ENCODE results near the gene KCNQ1. TPM values are rescaled to one million over a fixed set of nuclear protein-coding genes. Genes with fewer than 3 reads are reported as not detected.

KCNQ1 gene
- total and polyA plus RNA-seq, 4 donors = 15.4 to 41.7 (median 26.2) TPM

- DNase-seq (no peak), ATAC-seq (ENCODE audit: insufficient read depth, low FRiP score) (no peak)
- Histone ChIP-seq H3K9me3 (ENCODE audit: control insufficient read depth in 4 of 4, insufficient read depth in 3 of 4, low read length in 3 of 4) (no peaks in the 10 kb centered on the region), H3K27ac (ENCODE audit: low read depth in 1 of 2, low read length in 1 of 2) (no peak overlapping the region), H3K4me3 (no peak overlapping the region), H3K36me3 (ENCODE audit: control insufficient read depth in 4 of 4, insufficient read depth in 4 of 4, low read length in 4 of 4) (no peaks in the 10 kb centered on the region), H3K4me1 (ENCODE audit: control insufficient read depth in 5 of 5, insufficient read depth in 5 of 5, low read length in 5 of 5) (peaks cover 0 to 14% (median 0%) of the 10 kb centered on the region in 5 donors), H3K27me3 (ENCODE audit: control insufficient read depth in 3 of 3, insufficient read depth in 3 of 3, low read length in 2 of 3) (no peaks in the 10 kb centered on the region), H3K9ac (ENCODE audit: insufficient read depth in 1 of 2, low read length in 2 of 2) (no peak overlapping the region)
- TF ChIP-seq CTCF (IDR thresholded peaks at IDR 0.05; ENCODE audit: control extremely low read depth, extremely low read depth) = no peak
- WGBS, 2 donors = 92 to 94% methylated on average over 23 to 25 of the region's 25 CpGs
Observed at GRCh38 chr11:2515401-2516275, 70.8 kb downstream of the KCNQ1 start.

- Histone ChIP-seq H3K4me3 (no peak overlapping the region), H3K9me3 (ENCODE audit: control insufficient read depth in 4 of 4, insufficient read depth in 3 of 4, low read length in 3 of 4) (no peaks in the 10 kb centered on the region), H3K27ac (ENCODE audit: low read depth in 1 of 2, low read length in 1 of 2) (no peak overlapping the region), H3K9ac (ENCODE audit: insufficient read depth in 1 of 2, low read length in 2 of 2) (no peak overlapping the region), H3K36me3 (ENCODE audit: control insufficient read depth in 4 of 4, insufficient read depth in 4 of 4, low read length in 4 of 4) (no peaks in the 10 kb centered on the region), H3K4me1 (ENCODE audit: control insufficient read depth in 5 of 5, insufficient read depth in 5 of 5, low read length in 5 of 5) (peaks cover 0 to 10% (median 0%) of the 10 kb centered on the region in 5 donors), H3K27me3 (ENCODE audit: control insufficient read depth in 3 of 3, insufficient read depth in 3 of 3, low read length in 2 of 3) (no peaks in the 10 kb centered on the region)
- 93 to 95% methylated on average over 20 of the region's 20 CpGs for WGBS, 2 donors
- peak in 1 of 3 donors; percentile 7 for DNase-seq
- no peak for TF ChIP-seq CTCF (IDR thresholded peaks at IDR 0.05; ENCODE audit: control extremely low read depth, extremely low read depth)
- no peak for ATAC-seq (ENCODE audit: insufficient read depth, low FRiP score)
Observed at GRCh38 chr11:2516276-2517015, 71.6 kb downstream of the KCNQ1 start.

GRCh38 chr11:2517016-2517385, 72.2 kb downstream of the KCNQ1 start:
- Histone ChIP-seq H3K9me3 (ENCODE audit: control insufficient read depth in 4 of 4, insufficient read depth in 3 of 4, low read length in 3 of 4) (no peaks in the 10 kb centered on the region), H3K27ac (ENCODE audit: low read depth in 1 of 2, low read length in 1 of 2) (no peak overlapping the region), H3K4me1 (ENCODE audit: control insufficient read depth in 5 of 5, insufficient read depth in 5 of 5, low read length in 5 of 5) (peaks cover 0 to 6% (median 0%) of the 10 kb centered on the region in 5 donors), H3K36me3 (ENCODE audit: control insufficient read depth in 4 of 4, insufficient read depth in 4 of 4, low read length in 4 of 4) (no peaks in the 10 kb centered on the region), H3K9ac (ENCODE audit: insufficient read depth in 1 of 2, low read length in 2 of 2) (no peak overlapping the region), H3K27me3 (ENCODE audit: control insufficient read depth in 3 of 3, insufficient read depth in 3 of 3, low read length in 2 of 3) (no peaks in the 10 kb centered on the region), H3K4me3 (no peak overlapping the region)
- ATAC-seq (ENCODE audit: insufficient read depth, low FRiP score) (peak; percentile 8), DNase-seq (no peak)
- no peak for TF ChIP-seq CTCF (IDR thresholded peaks at IDR 0.05; ENCODE audit: control extremely low read depth, extremely low read depth)
- WGBS, 2 donors = 91 to 94% methylated on average over 13 of the region's 13 CpGs
